Smooth muscle cell (in vitro differentiated cells): ENCODE results near the gene NEK5. TPM values are rescaled to one million over a fixed set of nuclear protein-coding genes. Genes with fewer than 3 reads are reported as not detected.

Source experiments
- DNase-seq: peaks from one replicate; lab custom pipeline; 2025; ENCODE audit not compliant: unreplicated experiment; lab: John Stamatoyannopoulos, UW
- H2AFZ ChIP-seq: fragments of 200-600 bp; sonication (generic); 2 replicates; pipeline ENCODE4 v1.6.0; 2016; ENCODE audit warnings: antibody characterized with exemption, low read depth, mild to moderate bottlenecking
- H3F3A ChIP-seq: fragments of 200-600 bp; sonication (generic); 2 replicates; pipeline ENCODE4 v1.6.0; 2017; ENCODE audit warnings: antibody characterized with exemption, low read depth
- H3K27ac ChIP-seq: fragments of 200-600 bp; sonication (generic); 2 replicates; pipeline ENCODE4 v1.5.1; 2016; ENCODE audit warnings: low read depth, mild to moderate bottlenecking
- H3K27me3 ChIP-seq: fragments of 200-600 bp; sonication (generic); 2 replicates; pipeline ENCODE4 v1.6.1; 2016; ENCODE audit warnings: low read depth, mild to moderate bottlenecking
- H3K36me3 ChIP-seq: fragments of 200-600 bp; sonication (generic); 2 replicates; pipeline ENCODE4 v1.5.1; 2016; ENCODE audit warnings: low read depth
- H3K4me1 ChIP-seq: fragments of 200-600 bp; sonication (generic); 2 replicates; pipeline ENCODE4 v1.5.1; 2016; ENCODE audit warnings: low read depth
- H3K4me2 ChIP-seq: fragments of 200-600 bp; sonication (generic); 2 replicates; pipeline ENCODE4 v1.6.0; 2016; ENCODE audit warnings: mild to moderate bottlenecking
- H3K4me3 ChIP-seq: fragments of 200-600 bp; sonication (generic); 2 replicates; pipeline ENCODE4 v1.5.1; 2016; ENCODE audit warnings: mild to moderate bottlenecking
- H3K79me2 ChIP-seq: fragments of 200-600 bp; sonication (generic); 2 replicates; pipeline ENCODE4 v1.6.0; 2016; ENCODE audit warnings: low read depth, mild to moderate bottlenecking
- H3K9ac ChIP-seq: fragments of 200-600 bp; sonication (generic); 2 replicates; pipeline ENCODE4 v1.6.0; 2016; ENCODE audit warnings: low read depth
- H3K9me3 ChIP-seq: fragments of 200-600 bp; sonication (generic); replicated peaks from 2 replicates; pipeline ENCODE4 v1.5.1; 2016; ENCODE audit warnings: low read depth
- H4K20me1 ChIP-seq: fragments of 200-600 bp; sonication (generic); 2 replicates; pipeline ENCODE4 v1.6.0; 2016; ENCODE audit warnings: low read depth
- CTCF ChIP-seq: fragments of 200-600 bp; sonication (generic); IDR thresholded peaks from 2 replicates; pipeline ENCODE4 v1.5.1; 2017; ENCODE audit warnings: borderline replicate concordance, mild to moderate bottlenecking, antibody characterized with exemption; ENCODE audit not compliant: insufficient read depth, poor library complexity, severe bottlenecking
- WGBS: methylation state at CpG from one replicate; pipeline ENCODE4 v1.1.7; 2016; ENCODE audit warnings: low lambda C conversion rate; 5-methylcytosine and 5-hydroxymethylcytosine counted together
- polyA plus RNA-seq: library from polyadenylated mRNA; unstranded; fragments of >200 nt; fragmentation: Nextera tagmentation; extraction: Ambion mirVana; gene quantifications from 2 replicates; pipeline ENCODE4 v1.2.1, GENCODE V29; 2016
- total RNA-seq: library from RNA; depleted of rRNA; stranded (reverse); fragments of >200 nt; gene quantifications from 2 replicates; pipeline ENCODE4 v1.2.3, GENCODE V29; 2014

NEK5 gene
- total and polyA plus RNA-seq, 2 experiments from 2014 or later, result 0.04 to 0.29 TPM

GRCh38 chr13:52112591-52112990 is 16.3 kb downstream of the NEK5 start:
- Histone ChIP-seq H3K9me3 (no peaks in the 10 kb centered on the region), H3K27me3 (no peaks in the 10 kb centered on the region), H3K27ac (no peak overlapping the region), H3K4me2 (no peak overlapping the region), H3F3A (no peaks in the 10 kb centered on the region), H3K4me1 (no peaks in the 10 kb centered on the region), H3K36me3 (no peaks in the 10 kb centered on the region), H3K4me3 (no peak overlapping the region), H2AFZ (no peak overlapping the region), H3K9ac (no peak overlapping the region), H3K79me2 (no peaks in the 10 kb centered on the region), H4K20me1 (no peaks in the 10 kb centered on the region)
- 90% methylated on average over 1 of the region's 1 CpG for WGBS
- no peak for DNase-seq
- no peak for TF ChIP-seq CTCF

GRCh38 chr13:52109116-52109670 is 19.7 kb downstream of the NEK5 start:
- WGBS, result 70% methylated on average over 1 of the region's 1 CpG
- no peaks in the 10 kb centered on the region for H4K20me1 ChIP-seq
- no peaks in the 10 kb centered on the region for H3K36me3 ChIP-seq
- H3K79me2 ChIP-seq, result no peaks in the 10 kb centered on the region
- H3K4me1 ChIP-seq, result no peaks in the 10 kb centered on the region
- no peaks in the 10 kb centered on the region for H3K9me3 ChIP-seq
- DNase-seq, result no peak
- no peak overlapping the region for H3K9ac ChIP-seq
- no peak for TF ChIP-seq CTCF
- H3K4me2 ChIP-seq, result no peak overlapping the region
- H3K27ac ChIP-seq, result no peak overlapping the region
- no peaks in the 10 kb centered on the region for H3K27me3 ChIP-seq
- no peak overlapping the region for H3K4me3 ChIP-seq
- H2AFZ ChIP-seq, result peak overlapping the region; percentile 16
- H3F3A ChIP-seq, result no peaks in the 10 kb centered on the region

- Histone ChIP-seq H3K27ac (no peak overlapping the region), H3K9me3 (no peaks in the 10 kb centered on the region), H3K36me3 (no peaks in the 10 kb centered on the region), H3K4me3 (no peak overlapping the region), H2AFZ (no peak overlapping the region), H3K4me2 (no peak overlapping the region), H3K4me1 (no peaks in the 10 kb centered on the region), H3K79me2 (no peaks in the 10 kb centered on the region), H3F3A (no peaks in the 10 kb centered on the region), H3K9ac (no peak overlapping the region), H4K20me1 (no peaks in the 10 kb centered on the region), H3K27me3 (no peaks in the 10 kb centered on the region)
- no peak for DNase-seq
- 95% methylated on average over 1 of the region's 1 CpG for WGBS
- no peak for TF ChIP-seq CTCF
These were observed 23.0 kb downstream of the NEK5 start for GRCh38 chr13:52105841-52106240.

GRCh38 chr13:52104624-52105023 is 24.2 kb downstream of the NEK5 start:
- H3K36me3 ChIP-seq, result no peaks in the 10 kb centered on the region
- no peak overlapping the region for H3K4me2 ChIP-seq
- no peaks in the 10 kb centered on the region for H3K9me3 ChIP-seq
- no peaks in the 10 kb centered on the region for H3K27me3 ChIP-seq
- H3K4me3 ChIP-seq, result no peak overlapping the region
- no peaks in the 10 kb centered on the region for H4K20me1 ChIP-seq
- TF ChIP-seq CTCF, result no peak
- H2AFZ ChIP-seq, result peak overlapping the region; percentile 61
- no peak for DNase-seq
- no peaks in the 10 kb centered on the region for H3K4me1 ChIP-seq
- H3K79me2 ChIP-seq, result no peaks in the 10 kb centered on the region
- peak overlapping the region; percentile 44 for H3K27ac ChIP-seq
- H3K9ac ChIP-seq, result no peak overlapping the region
- H3F3A ChIP-seq, result no peaks in the 10 kb centered on the region
- WGBS, result 83% methylated on average over 1 of the region's 1 CpG
